Uterus (tissue), 2 donors: ENCODE results near the gene SELENOF.

ENCODE experiments used
- CTCF ChIP-seq, 4 experiments: fragments of 200-600 bp in 2 of 4; fragments of 450-650 bp in 2 of 4; sonication (generic) in 2 of 4; IDR thresholded peaks; one replicate each; pipeline ENCODE4 v1.5.1; 2016 to 2019; ENCODE audit warnings: antibody characterized with exemption in 4 of 4, mild to moderate bottlenecking in 2 of 4, moderate library complexity in 1 of 4
- POLR2A ChIP-seq, 2 donors: fragments of 450-650 bp; IDR thresholded peaks; one replicate each; pipeline ENCODE4 v1.6.1; 2016; ENCODE audit warnings: antibody characterized with exemption in 2 of 2, mild to moderate bottlenecking in 1 of 2, moderate library complexity in 1 of 2

GRCh38 chr1:86826856-86827255, 87.1 kb downstream of the SELENOF start:
- no peak for TF ChIP-seq CTCF (IDR thresholded peaks at IDR 0.05)
- no peak for TF ChIP-seq POLR2A (IDR thresholded peaks at IDR 0.05)
